CD4-positive, alpha-beta T cell (primary cell): ENCODE measurements around the gene MFF. TPM values are rescaled to one million over a fixed set of nuclear protein-coding genes. Genes with fewer than 3 reads are reported as not detected.

Experiments used
- ATAC-seq: fragments of 200-7000 bp; cut with Tn5 transposase; one replicate; pipeline ENCODE4 v1.10.0; 2022; ENCODE audit warnings: mild to moderate bottlenecking; ENCODE audit not compliant: poor library complexity
- CTCF ChIA-PET: fragments of 350-600 bp; sonication (Branson Sonifier 250); formaldehyde crosslinking; loops from one replicate; lab custom pipeline; 2021; ENCODE audit warnings: antibody characterized with exemption, inconsistent platforms; lab: Charles Lee
- POLR2A ChIA-PET: fragments of 350-600 bp; sonication (Branson Sonifier 250); formaldehyde crosslinking; loops from one replicate; lab custom pipeline; 2021; ENCODE audit warnings: antibody characterized with exemption, inconsistent platforms; lab: Charles Lee
- DNase-seq, 14 experiments: peaks; one replicate each; pipeline ENCODE4 v3.0.0-alpha.2; 2013 to 2020; ENCODE audit warnings: mixed read lengths in 2 of 14
- H3K27ac ChIP-seq, 2 donors: one replicate each; pipeline versions ENCODE4 v1.5.1 to v1.7.0; 2013; ENCODE audit warnings: low read length in 2 of 2, low read depth in 1 of 2, mild to moderate bottlenecking in 1 of 2
- H3K27me3 ChIP-seq, 2 experiments: 1 replicate in 1 of 2; 2 replicates in 1 of 2; pipeline versions ENCODE4 v1.6.1 to v1.7.0; 2013; ENCODE audit warnings: low read length in 2 of 2, control low read depth in 1 of 2, mild to moderate bottlenecking in 1 of 2, moderate library complexity in 1 of 2; ENCODE audit not compliant: insufficient read depth in 2 of 2, control insufficient read depth in 1 of 2
- H3K36me3 ChIP-seq: one replicate; pipeline ENCODE4 v1.6.1; 2013; ENCODE audit warnings: low read length, control low read depth; ENCODE audit not compliant: insufficient read depth
- H3K4me1 ChIP-seq: one replicate; pipeline ENCODE4 v1.6.1; 2013; ENCODE audit warnings: low read length, control low read depth; ENCODE audit not compliant: insufficient read depth
- H3K4me3 ChIP-seq: one replicate; pipeline ENCODE4 v1.5.1; 2013; ENCODE audit warnings: mild to moderate bottlenecking, low read length, moderate library complexity
- H3K9me3 ChIP-seq, 2 experiments: 1 replicate in 1 of 2; 2 replicates in 1 of 2; pipeline versions ENCODE4 v1.6.1 to v1.7.0; 2013; ENCODE audit warnings: low read length in 2 of 2, mild to moderate bottlenecking in 2 of 2, control low read depth in 1 of 2, moderate library complexity in 1 of 2; ENCODE audit not compliant: control insufficient read depth in 1 of 2, insufficient read depth in 1 of 2
- H3K27ac Mint-ChIP-seq: one replicate; pipeline ENCODE4 v1.8.0; 2020; ENCODE audit warnings: mixed read lengths
- H3K27me3 Mint-ChIP-seq: one replicate; pipeline ENCODE4 v1.8.0; 2021; ENCODE audit warnings: mixed read lengths
- H3K36me3 Mint-ChIP-seq: one replicate; pipeline ENCODE4 v1.8.0; 2021; ENCODE audit warnings: low read depth, mixed read lengths
- H3K4me1 Mint-ChIP-seq: one replicate; pipeline ENCODE4 v1.8.0; 2021; ENCODE audit warnings: low read depth, mixed read lengths
- H3K4me3 Mint-ChIP-seq: one replicate; pipeline ENCODE4 v1.8.0; 2020; ENCODE audit warnings: mild to moderate bottlenecking, mixed read lengths
- H3K9me3 Mint-ChIP-seq: one replicate; pipeline ENCODE4 v1.8.0; 2020; ENCODE audit warnings: mixed read lengths
- intact Hi-C, 2 experiments: fragments of 100-400 bp; cut with DNase I in 1 of 2; cut with micrococcal nuclease in 1 of 2; formaldehyde crosslinking; loops; one replicate each; pipeline versions ENCODE4 v1.15.1 to v1.9.0; 2023 to 2025; cut with DNase I, micrococcal nuclease
- polyA plus RNA-seq, 2 donors: library from polyadenylated mRNA; unstranded; fragments of 120-200 nt; gene quantifications; one replicate each; pipeline ENCODE4 v1.2.1, GENCODE V29; 2013
- total RNA-seq, 174 experiments: library from RNA in 2 of 174; stranded (reverse) in 2 of 174; gene quantifications; one replicate each; pipeline ENCODE4 v1.2.3 and lab custom pipeline; 2021 to 2026
- TF ChIP-seq, protein P1 (sequence below): fragments of 200-600 bp; IDR thresholded peaks from one replicate; pipeline ENCODE4 v1.8.0; 2022; ENCODE audit warnings: antibody characterized with exemption, mild to moderate bottlenecking

Gene MFF, protein sequence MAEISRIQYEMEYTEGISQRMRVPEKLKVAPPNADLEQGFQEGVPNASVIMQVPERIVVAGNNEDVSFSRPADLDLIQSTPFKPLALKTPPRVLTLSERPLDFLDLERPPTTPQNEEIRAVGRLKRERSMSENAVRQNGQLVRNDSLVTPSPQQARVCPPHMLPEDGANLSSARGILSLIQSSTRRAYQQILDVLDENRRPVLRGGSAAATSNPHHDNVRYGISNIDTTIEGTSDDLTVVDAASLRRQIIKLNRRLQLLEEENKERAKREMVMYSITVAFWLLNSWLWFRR
- 10 to 100 TPM; 46.9 to 51.8 TPM for total RNA-seq
- 81.7 TPM for polyA plus RNA-seq (2013, experiment 1 of 2)
- 65.6 TPM for polyA plus RNA-seq (2013, experiment 2 of 2)
- total RNA-seq (lab: John Stamatoyannopoulos, UW): 36.9 to 82.6 (median 58.3) reads per million in 172 experiments

DNA sequence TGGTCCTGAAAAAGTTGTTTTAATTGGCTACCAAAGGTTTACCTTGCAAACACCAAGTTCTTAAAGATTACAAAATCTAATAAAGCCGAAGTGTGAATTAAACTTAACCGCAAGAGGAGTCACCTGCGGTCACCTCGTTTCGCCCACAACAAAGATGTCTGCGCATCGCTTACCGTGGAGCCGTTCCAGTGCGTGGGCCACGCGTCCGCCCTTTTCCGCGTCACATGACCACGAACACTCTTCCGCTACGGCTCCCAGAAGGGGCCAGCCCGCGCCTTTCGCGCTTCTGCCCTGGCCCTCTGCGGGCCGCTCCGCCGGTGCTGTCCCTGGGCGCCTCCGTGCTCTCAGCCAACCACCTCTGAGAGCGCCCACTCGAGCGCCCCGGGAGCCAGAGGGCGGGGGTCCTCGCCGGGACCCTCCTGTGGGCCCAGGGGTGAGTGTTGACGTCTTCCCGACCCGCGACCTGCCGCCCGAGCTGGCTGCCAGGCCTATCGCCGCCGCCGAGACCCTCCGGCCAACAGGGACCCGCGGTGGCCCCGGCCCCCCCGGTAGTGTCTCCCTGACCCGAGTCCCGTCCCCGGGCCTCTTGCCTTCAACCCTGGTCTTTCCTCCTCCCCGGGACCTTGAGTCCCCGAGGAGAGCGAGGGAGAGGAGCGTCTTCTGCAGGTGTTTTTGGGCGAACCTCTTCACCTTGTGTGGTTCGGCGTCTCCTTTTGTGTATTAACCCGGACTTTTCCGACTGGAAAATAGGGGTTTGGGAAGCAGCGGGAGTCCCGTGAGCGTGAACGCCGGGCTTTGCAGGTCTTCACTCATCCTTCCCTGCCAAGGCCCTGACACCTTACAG is at the start of gene MFF:
Gene MFF, plus strand, starts transcription at position 257 of the 844 bp plus-strand sequence. CDS start 5,415 bp downstream, outside the sequence.
- peak within 1 kb of the TSS; percentile 33 to 51 for H3K27ac ChIP-seq
- peak within 1 kb of the TSS; percentile 92 for H3K27ac Mint-ChIP-seq
- peak; percentile 84 to 97 (median 90) for DNase-seq
- peaks cover 10% of the 10 kb centered on the region for H3K36me3 ChIP-seq
- H3K9me3 ChIP-seq: peaks cover 0 to 8% of the 10 kb centered on the region in 2 experiments
- TF ChIP-seq, protein P1, sequence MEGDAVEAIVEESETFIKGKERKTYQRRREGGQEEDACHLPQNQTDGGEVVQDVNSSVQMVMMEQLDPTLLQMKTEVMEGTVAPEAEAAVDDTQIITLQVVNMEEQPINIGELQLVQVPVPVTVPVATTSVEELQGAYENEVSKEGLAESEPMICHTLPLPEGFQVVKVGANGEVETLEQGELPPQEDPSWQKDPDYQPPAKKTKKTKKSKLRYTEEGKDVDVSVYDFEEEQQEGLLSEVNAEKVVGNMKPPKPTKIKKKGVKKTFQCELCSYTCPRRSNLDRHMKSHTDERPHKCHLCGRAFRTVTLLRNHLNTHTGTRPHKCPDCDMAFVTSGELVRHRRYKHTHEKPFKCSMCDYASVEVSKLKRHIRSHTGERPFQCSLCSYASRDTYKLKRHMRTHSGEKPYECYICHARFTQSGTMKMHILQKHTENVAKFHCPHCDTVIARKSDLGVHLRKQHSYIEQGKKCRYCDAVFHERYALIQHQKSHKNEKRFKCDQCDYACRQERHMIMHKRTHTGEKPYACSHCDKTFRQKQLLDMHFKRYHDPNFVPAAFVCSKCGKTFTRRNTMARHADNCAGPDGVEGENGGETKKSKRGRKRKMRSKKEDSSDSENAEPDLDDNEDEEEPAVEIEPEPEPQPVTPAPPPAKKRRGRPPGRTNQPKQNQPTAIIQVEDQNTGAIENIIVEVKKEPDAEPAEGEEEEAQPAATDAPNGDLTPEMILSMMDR: peak; percentile 36
- peaks cover 22% of the 10 kb centered on the region for H3K4me1 ChIP-seq
- no peaks in the 10 kb centered on the region for H3K9me3 Mint-ChIP-seq
- ChIA-PET CTCF (interaction anchor here (0.9 to 1.2 kb wide), 2 partner anchors 87 to 523 kb away, joined by 3 to 5 read pairs; no protein-coding TSS in a partner anchor), POLR2A (interaction anchor here (1.1 to 2.1 kb wide), 3 partner anchors 11 to 489 kb away, joined by 3 to 5 read pairs (median 4); partner anchors contain the start of gene RHBDD1)
- H3K27me3 ChIP-seq: no peaks in the 10 kb centered on the region
- peak within 1 kb of the TSS; percentile 82 for H3K4me3 ChIP-seq
- peak; percentile 97 for ATAC-seq
- intact Hi-C loops: loop anchor here (5.0 to 10.0 kb wide), 4 partner anchors 147 to 530 kb away; partner anchors contain the start of genes RHBDD1 (in 2 of the 2), AGFG1 (in 1 of the 2) and IRS1 (in 1 of the 2)
- H3K4me1 Mint-ChIP-seq: peaks cover 57% of the 10 kb centered on the region
- H3K27me3 Mint-ChIP-seq: no peaks in the 10 kb centered on the region
- H3K4me3 Mint-ChIP-seq: peak within 1 kb of the TSS; percentile 94
- H3K36me3 Mint-ChIP-seq: peaks cover 32% of the 10 kb centered on the region

DNA sequence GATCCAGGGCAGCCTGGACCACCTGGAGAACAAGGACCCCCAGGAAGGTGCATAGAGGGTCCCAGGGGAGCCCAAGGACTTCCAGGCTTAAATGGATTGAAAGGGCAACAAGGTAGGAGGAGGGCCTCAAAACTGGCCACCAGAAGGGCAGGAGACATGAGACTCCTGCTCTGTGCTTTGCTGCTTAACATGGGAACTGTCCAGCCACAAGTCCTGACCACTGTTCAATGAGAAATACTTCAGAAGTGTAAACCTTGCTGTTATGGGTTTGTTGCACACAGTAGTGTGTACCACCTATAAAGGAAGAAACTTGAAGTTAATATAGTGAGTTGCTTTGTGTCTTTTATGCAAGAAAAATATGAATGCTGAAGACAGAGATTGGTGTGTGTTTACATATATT is 44.2 kb upstream of the MFF start:
- CTCF ChIA-PET: no interaction called here
- no peaks in the 10 kb centered on the region for H3K36me3 Mint-ChIP-seq
- no peak for ATAC-seq

DNA sequence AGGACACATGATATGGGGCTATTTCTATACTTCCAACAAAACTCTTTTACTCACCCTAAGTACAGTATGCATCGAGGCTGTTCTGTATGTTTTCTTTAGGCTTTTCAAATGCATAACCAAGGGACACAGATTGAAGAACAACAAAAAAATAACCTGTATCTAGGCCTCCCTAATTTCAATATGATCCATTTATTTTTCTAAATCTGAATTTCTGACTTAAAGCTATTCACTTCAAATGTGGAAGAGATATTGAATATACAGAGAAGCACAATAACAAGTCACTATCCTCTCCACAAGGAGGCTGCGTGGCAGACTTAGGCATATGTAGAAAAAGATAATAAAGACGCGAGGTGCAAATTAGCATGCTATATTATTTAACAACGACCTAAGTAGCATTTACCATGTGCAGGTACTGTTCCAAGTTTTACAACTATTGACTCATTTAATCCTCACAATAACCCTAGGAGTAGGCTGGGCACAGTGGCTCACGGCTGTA is 39.3 kb upstream of the MFF start:
- H3K4me1 ChIP-seq: no peaks in the 10 kb centered on the region
- H3K4me1 Mint-ChIP-seq: no peaks in the 10 kb centered on the region

More for the DNA sequence above, 44.2 kb upstream of the MFF start:
- Histone ChIP-seq H3K27me3 (no peaks in the 10 kb centered on the region), H3K4me1 (no peaks in the 10 kb centered on the region), H3K4me3 (no peak overlapping the region), H3K36me3 (no peaks in the 10 kb centered on the region), H3K27ac (no peak overlapping the region), H3K9me3 (no peaks in the 10 kb centered on the region)
- TF ChIP-seq, protein P1: no peak
- intact Hi-C loops: no loop called here
- Mint-ChIP-seq H3K4me3 (no peak overlapping the region), H3K4me1 (no peaks in the 10 kb centered on the region), H3K27me3 (no peaks in the 10 kb centered on the region), H3K9me3 (peaks cover 8% of the 10 kb centered on the region), H3K27ac (no peak overlapping the region)
- POLR2A ChIA-PET: no interaction called here
- no peak for DNase-seq

More for the DNA sequence above, 39.3 kb upstream of the MFF start:
- no peaks in the 10 kb centered on the region for H3K9me3 ChIP-seq
- intact Hi-C loops: no loop called here
- ChIA-PET POLR2A (no interaction called here), CTCF (no interaction called here)
- no peak for DNase-seq
- no peaks in the 10 kb centered on the region for H3K27me3 ChIP-seq
- H3K4me3 Mint-ChIP-seq: no peak overlapping the region
- no peaks in the 10 kb centered on the region for H3K36me3 Mint-ChIP-seq
- H3K27ac Mint-ChIP-seq: no peak overlapping the region
- ATAC-seq: no peak
- H3K27me3 Mint-ChIP-seq: no peaks in the 10 kb centered on the region
- TF ChIP-seq, protein P1: no peak
- H3K4me3 ChIP-seq: no peak overlapping the region
- H3K36me3 ChIP-seq: no peaks in the 10 kb centered on the region
- H3K27ac ChIP-seq: no peak overlapping the region
- H3K9me3 Mint-ChIP-seq: peaks cover 8% of the 10 kb centered on the region
